Hepatocyte (in vitro differentiated cells): ENCODE measurements around the gene PHF23.

Source experiments
- CTCF ChIP-seq: fragments of 200-600 bp; sonication (generic); IDR thresholded peaks from 2 replicates; pipeline ENCODE4 v1.5.1; 2016; ENCODE audit warnings: antibody characterized with exemption, mild to moderate bottlenecking; ENCODE audit not compliant: poor library complexity
- EZH2 ChIP-seq: fragments of 200-600 bp; sonication (generic); IDR thresholded peaks from 2 replicates; pipeline ENCODE4 v1.6.1; 2016; ENCODE audit warnings: antibody characterized with exemption, mild to moderate bottlenecking, borderline replicate concordance

- no peak for TF ChIP-seq CTCF
- TF ChIP-seq EZH2: no peak
Measured at GRCh38 chr17:7250695-7251627, 11.7 kb upstream of the PHF23 start.
